Retina (tissue), 1 donor: ENCODE results near the gene LIPC.
A peak's percentile ranks its signal among the peaks of the same experiment; 100 is the strongest.

ENCODE experiments used
- DNase-seq: peaks from one replicate; pipeline ENCODE4 v3.0.0-alpha.2; 2016

LIPC gene

DNA sequence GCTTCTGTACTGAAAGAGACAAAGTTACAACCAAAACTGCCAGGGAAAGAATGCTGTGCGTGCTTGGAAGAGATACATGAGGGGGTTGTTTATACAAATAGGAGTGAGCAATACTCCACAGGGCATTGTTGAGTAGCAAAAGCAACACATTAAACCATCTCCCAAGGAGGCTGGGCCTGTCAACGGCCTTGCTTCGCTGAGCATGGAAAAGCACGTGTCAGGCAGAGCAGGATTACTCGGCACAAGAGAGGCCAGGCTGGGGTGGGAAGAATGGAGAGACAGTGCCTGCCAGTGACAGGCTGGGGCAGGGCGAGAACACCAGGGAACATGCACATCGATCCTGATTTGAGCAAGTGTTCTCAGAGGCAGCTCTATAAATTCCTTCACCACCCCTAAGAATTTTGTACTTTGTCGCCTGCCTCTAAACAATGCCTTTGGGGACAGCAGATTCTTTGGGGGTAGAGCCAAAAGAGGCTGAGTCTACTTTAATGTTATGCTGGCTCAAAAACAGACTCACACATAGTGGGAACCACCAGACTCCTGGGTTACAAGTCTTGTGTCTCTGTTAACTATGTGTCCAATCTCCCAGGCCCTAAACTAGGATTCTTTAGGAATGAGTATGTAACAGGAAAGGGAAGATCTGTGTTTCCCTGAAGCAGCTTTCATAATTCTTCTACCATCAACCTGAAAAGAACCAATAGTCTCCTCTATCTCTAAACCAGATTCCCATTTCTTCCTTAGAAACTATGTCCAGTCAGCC is 67.2 kb downstream of the LIPC start:
- no peak for DNase-seq

- DNase-seq = no peak
Observed at GRCh38 chr15:58501006-58501405, 69.2 kb downstream of the LIPC start.

DNA sequence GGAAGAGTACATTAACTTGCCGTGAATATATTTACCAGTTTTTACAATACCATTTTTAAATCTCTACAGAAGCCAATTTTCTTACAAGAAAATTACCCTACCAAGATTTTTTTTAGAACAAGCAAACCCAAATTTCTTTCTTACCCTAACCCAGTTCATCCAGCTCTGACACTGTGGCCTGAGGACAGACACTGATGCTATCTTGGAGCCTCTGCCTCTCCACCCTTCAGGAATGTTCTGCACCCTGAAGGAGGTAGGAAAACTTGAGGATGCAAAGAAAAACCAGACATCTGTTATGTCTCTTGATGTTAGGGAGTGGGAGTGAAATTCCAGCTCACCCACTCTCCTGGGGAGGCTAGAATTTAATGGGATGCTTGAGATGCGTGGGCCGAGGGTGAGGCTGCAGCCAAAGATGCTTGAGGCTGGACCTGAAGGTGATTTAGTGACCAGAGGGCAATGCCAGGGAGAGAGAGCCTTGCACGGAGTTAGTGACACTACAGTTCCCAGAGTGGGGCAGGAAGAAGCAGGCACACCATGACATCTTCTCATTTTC is 69.9 kb downstream of the LIPC start:
- DNase-seq = no peak

DNA sequence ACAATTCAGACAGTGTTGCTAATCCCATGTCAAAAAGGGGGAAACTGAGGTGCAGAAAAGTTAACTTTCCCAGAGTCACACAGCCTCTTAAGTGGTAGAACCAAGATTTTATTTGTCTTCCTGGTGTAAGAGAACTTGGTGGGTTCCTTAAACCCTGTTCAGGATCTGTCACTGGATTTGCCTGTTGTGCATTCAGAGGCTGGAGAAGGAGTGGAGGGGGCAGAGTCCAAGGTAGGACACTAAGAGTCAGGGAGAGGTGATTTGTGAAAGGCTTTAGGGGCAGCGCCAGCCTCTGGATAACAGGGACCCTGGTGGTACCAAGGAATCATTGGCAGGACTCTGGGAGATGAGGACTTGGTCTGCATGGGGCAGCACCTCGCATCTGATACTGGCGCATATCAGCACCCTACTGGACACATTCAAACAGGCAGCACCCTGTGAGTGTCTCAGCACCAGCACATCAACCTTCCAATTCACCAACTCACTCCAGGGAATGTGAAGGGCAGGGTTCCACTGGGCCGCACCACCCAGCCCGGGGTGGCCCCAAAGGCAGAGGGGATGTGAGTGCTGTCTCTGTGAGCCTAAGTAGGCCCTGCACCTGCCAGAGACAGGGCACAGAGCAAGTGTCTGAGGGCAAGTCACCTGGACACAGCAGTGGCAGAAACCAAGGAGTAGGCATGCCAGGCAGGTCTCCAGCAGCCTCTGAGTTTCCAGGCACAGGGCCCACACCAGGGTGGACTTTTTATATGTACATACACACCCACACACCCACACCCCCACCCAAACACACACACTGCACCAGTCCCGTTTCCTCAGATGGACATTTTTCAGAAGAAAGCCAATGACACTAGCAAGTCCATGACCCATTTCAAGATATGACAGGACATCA is 71.6 kb downstream of the LIPC start:
- DNase-seq = no peak

GRCh38 chr15:58504674-58505234 is 73.0 kb downstream of the LIPC start:
- DNase-seq = no peak

DNA sequence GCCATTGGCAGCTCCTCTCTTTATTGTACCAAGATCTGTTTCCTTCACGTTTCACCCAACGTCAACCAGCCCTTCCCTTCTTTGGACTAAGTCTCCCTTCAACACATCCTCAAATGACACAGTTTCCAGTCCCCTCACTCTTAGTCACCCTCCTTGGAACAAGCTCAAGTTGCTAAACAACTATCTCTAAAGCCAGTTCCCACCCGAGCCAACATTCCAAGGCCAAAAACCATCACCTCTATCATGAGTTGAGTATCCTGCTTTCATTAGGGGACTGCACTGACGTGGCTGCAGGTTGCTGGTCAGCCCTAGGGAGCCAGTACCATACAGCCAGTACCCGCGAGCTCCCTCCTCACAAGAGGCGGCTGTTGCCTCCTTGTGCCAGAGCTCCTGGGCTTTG is 73.8 kb downstream of the LIPC start:
- no peak for DNase-seq

DNA sequence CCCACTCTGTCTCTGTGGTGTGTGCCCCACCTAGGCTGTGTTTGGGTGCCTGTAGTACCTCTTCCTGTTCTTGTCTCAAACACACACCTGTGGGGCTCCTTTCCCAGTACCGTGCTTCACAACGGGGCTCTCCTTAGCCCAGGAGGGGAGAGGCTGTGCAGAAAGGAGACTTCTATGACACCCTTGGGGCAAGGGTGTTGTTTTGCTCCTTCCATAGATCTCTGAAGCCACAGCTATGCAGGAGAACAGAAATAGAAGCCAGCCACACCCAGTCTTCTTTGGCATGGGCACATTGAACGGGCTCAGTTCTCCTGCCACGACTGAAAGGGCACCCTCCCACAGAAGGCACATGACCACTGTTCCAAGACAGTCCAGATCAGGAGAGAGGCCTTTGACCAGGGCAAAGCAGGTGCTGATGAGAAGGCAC is 74.3 kb downstream of the LIPC start:
- DNase-seq = no peak

DNA sequence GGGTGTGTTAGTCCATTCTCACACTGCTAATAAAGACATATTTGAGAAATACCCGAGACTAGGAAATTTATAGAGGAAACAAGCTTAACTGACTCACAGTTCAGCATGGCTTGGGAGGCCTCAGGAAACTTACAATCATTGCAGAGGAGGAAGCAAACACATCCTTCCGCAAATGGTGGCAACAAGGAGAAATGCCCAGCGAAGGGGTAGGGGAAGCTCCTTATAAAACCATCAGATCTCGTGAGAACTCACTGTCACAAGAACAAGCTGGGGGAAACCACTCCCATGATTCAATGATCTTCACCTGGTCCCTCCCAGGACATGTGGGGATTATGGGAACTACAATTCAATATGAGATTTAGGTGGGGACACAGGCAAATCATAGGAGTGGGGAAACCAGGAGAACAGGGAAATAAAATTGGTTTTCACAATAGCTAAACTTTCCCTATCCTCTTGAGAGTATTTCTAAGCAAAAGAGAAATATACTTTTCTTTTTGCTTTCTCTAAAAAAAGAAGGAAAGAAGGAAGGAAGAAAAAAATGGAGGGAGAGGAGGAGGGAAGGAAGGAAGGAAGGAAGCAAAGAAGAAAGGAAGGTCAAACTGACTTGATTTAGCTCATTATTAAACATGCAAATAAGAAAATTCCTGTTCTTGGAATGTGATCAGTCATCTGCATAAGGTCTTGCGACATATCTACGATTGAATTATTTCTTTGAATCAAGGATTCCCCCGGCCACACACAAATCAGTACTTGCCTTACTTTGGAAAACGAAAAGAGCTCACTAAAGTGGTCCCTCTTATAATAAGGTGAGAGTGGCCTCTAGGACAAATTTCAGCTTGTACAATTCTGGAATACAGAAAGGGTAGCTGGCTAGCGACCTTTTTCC is 75.2 kb downstream of the LIPC start:
- DNase-seq = no peak

- DNase-seq = no peak
Observed at GRCh38 chr15:58509556-58509955, 77.8 kb downstream of the LIPC start.

DNA sequence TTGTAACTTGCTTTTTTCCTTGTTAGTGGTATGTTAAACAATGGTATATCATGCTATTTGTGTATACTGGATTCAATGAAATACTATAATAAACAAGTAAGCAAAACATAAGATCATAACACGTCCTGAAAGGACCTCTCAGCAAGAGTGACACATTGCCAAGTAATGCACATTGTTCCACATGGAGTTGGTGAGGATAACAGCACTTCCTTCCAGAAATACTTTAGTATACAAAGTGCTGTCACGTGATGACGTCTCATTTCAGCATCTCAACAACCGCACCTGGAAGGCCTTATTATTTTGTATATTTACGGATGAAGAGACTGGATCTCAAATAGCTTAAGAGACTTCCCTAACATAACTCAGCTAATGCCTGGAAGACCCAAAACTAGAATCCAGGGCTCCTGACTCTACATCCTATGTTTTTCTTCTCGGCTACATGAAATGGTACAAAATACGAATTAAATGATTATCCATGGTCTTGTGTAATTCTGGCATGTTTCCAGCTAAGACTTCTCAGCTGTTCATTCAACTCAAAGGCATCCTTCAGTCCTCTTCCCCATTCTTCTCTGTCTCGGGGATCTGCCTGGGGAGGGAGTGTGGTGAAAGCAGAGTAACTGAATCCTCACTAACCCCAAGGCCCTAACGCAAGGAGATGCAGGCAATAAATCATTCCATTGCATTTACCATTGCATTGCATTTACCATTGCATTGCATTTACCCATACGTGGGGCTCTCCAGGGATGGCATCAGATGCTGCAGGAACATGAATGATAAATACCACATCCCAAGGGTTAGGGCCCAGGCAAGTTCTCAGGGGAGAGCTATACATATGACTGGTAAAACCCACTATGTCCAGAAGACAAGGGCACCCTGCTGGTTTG is 79.2 kb downstream of the LIPC start:
- no peak for DNase-seq

DNA sequence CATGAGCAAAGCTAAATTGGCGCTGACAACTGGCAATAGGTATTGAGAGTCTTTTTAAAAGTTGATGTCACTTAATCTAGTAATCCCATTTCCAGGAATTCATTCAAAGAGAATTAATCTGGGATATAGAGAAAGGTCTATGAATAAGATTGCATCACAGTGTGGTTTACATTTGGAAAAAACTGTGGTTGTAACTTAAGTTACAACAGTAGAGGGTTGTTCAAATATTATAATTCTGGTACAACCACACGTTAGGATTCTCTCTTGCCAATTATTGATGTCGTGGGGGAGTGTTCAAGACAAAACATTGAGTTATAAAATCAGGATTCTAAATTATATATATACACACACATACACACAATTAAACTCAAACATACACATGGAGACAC is 79.8 kb downstream of the LIPC start:
- DNase-seq = no peak

- no peak for DNase-seq
Observed at GRCh38 chr15:58512522-58512921, 80.7 kb downstream of the LIPC start.

GRCh38 chr15:58513008-58513407 is 81.2 kb downstream of the LIPC start:
- no peak for DNase-seq

DNA sequence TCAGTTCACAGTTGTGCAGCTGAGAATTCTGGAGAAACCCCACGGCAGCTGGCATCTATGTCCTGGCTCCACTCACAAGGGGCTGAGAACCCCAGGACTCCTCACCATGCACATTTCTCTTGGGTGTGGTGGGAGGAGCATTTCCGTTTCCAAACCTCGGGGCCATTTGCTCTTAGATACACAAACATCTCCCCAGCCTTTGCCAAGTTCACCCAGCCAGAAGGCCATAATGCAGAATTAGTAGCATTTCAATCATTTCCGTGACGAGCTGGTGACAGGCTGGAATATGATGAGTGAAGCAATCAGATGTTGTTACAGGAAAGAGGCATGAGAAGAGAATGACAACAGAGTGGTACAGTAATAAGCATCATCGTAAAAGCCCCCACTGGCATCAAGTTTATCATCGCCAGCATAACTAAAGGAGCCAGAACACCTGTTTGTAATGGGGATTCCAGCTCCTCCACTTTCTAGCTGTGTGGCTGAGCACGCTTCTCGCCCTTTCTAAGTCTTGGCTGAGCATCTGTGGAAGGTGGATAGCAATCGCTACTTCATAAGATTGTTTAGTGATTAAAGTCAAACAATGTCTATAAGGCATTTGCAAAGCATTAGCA is 82.0 kb downstream of the LIPC start:
- DNase-seq = no peak

DNA sequence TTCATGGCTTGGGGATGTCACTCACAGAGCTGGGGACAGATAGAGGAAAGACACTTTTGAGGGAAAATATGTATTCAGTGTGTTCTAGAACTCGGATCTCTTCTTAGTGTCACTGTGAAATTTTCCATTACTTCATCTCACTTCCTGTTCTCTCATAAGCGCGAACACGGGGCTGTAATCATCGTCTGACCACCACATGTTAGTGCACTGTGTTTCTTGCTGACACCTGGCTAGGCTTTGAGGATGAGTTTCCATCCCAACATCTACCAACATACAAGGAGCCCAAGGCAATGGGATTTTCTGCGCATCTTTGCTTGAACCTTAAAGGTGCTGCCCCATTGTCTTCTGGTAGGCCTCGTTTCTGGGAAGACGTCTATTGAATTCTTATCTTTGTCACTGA is 84.0 kb downstream of the LIPC start:
- DNase-seq = no peak

- DNase-seq = no peak
Observed at GRCh38 chr15:58517252-58517681, 85.5 kb downstream of the LIPC start.

DNA sequence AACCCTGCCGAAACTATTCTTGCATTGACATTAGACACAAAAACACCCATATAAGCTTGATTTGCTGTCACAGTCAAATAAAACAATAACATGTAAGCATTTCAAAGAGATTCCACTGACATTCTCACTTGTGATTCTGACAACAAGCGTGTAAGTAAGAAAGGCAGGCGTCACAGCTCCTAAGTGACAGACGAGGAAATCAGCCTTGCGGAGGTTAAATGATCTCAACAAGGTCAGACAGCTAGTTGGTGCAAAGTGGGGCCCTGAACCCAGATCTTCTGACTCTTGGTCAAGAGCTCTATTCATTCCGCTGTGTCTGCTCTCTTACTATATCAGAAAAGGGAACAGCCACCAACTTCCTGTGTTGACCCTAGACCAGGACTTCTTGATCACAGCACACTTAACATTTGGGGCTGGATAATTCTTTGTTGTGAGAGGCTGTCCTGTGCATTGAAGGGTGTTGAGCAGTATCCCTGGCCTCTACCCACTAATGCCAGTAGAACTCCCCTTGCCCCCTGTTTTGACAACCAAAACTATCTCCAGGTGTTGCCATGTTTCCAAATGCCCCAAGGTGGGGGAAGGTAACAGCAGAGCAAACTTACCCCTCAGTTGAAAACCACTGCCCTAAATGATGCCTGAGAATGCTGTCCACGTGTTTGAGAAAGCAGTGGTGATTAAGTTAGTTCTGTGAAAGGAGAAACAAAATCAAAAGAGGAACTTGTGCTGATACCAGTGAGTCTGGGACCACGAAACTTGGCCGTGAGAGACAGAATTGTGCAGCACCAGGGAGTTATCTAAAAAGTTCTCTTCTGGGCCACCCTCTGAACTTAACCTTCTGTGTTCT is 86.1 kb downstream of the LIPC start:
- DNase-seq = no peak

- DNase-seq = no peak
Observed at GRCh38 chr15:58518626-58519025, 86.8 kb downstream of the LIPC start.

DNA sequence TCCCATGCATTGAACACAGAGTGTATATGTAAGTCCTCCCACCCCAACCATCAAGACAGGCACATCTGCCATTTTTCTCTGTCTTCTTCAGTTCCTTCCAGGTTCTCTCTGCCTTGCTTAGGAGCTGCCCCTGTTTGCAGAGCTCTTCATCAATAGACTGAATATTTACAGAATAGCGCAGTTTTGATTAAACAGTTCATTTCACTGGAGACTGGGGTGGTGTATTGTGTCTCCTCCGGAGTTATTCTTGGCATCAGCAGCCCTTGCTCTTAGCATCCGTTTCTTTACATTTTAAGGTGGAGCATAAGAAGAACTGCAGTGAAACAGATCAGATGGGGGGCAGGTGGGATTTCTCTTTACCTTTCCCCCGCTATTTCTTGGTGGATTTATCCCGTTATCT is 87.7 kb downstream of the LIPC start:
- no peak for DNase-seq

- DNase-seq = peak; percentile 27
Observed at GRCh38 chr15:58520464-58520863, 88.7 kb downstream of the LIPC start.
